ENCODE measurements around the gene SH3PXD2B.
A peak's percentile ranks its signal among the peaks of the same experiment; 100 is the strongest.
"Not testable (repeated sequence)": the region's sequence is repeated elsewhere in the genome, so short reads cannot be mapped to it uniquely, and the experiment has no call there.

Gene SH3PXD2B

GRCh38 chr5:172479034-172479783 lies 24.9 kb upstream of the SH3PXD2B start:
- no peak overlapping the region for H3K4me2 ChIP-seq (ENCODE audit: low read length)
- 0 out of 2 replicates have a peak, but pooled peaks cover 3% of the 10 kb centered on the region for H3K4me1 ChIP-seq (ENCODE audit: control insufficient read depth, low read length)

GRCh38 chr5:172478695-172479033 lies 24.3 kb upstream of the SH3PXD2B start:
- not testable (repeated sequence) for H3K9me2 ChIP-seq (replicated peaks; ENCODE audit: control insufficient read depth, low read length); H3K79me2 ChIP-seq (ENCODE audit: control insufficient read depth, low read length); H3K4me1 ChIP-seq (ENCODE audit: control insufficient read depth, low read length); H3K9me3 ChIP-seq (ENCODE audit: control insufficient read depth, insufficient read depth, low read length); H3K27me3 ChIP-seq (ENCODE audit: control insufficient read depth, low read length); H3K27ac ChIP-seq (ENCODE audit: low read depth, low read length); H3K4me2 ChIP-seq (ENCODE audit: low read length); H3K4me3 ChIP-seq (ENCODE audit: low read length); H3K36me3 ChIP-seq (ENCODE audit: control insufficient read depth, low read length); H3F3A ChIP-seq (ENCODE audit: control insufficient read depth, insufficient read depth); H4K20me1 ChIP-seq (ENCODE audit: control insufficient read depth, insufficient read depth, low read depth, low read length)

More at GRCh38 chr5:172479034-172479783, 24.9 kb upstream of the SH3PXD2B start:
- no peaks in the 10 kb centered on the region for H3K79me2 ChIP-seq (ENCODE audit: control insufficient read depth, low read length)
- no peaks in the 10 kb centered on the region for H3K27me3 ChIP-seq (ENCODE audit: control insufficient read depth, low read length)
- no peak overlapping the region for H3K27ac ChIP-seq (ENCODE audit: low read depth, low read length)
- H3K9me2 ChIP-seq (replicated peaks; ENCODE audit: control insufficient read depth, low read length) = no peaks in the 10 kb centered on the region
- 0 out of 2 replicates have a peak, but pooled peaks cover 3% of the 10 kb centered on the region for H4K20me1 ChIP-seq (ENCODE audit: control insufficient read depth, insufficient read depth, low read depth, low read length)
- no peaks in the 10 kb centered on the region for H3K36me3 ChIP-seq (ENCODE audit: control insufficient read depth, low read length)
- no peaks in the 10 kb centered on the region for H3K9me3 ChIP-seq (ENCODE audit: control insufficient read depth, insufficient read depth, low read length)
- no peaks in the 10 kb centered on the region for H3F3A ChIP-seq (ENCODE audit: control insufficient read depth, insufficient read depth)
- H3K4me3 ChIP-seq (ENCODE audit: low read length) = no peak overlapping the region
- TF ChIP-seq CTCF (IDR thresholded peaks at IDR 0.05; ENCODE audit: low read depth, low read length, poor library complexity, severe bottlenecking) (peak; percentile 93), EZH2phosphoT487 (IDR thresholded peaks at IDR 0.05; ENCODE audit: borderline replicate concordance, low read length) (no peak)

- Histone ChIP-seq H3K27me3 (ENCODE audit: control insufficient read depth, low read length) (no peaks in the 10 kb centered on the region), H4K20me1 (ENCODE audit: control insufficient read depth, insufficient read depth, low read depth, low read length) (0 out of 2 replicates have a peak, but pooled peaks cover 3% of the 10 kb centered on the region), H3K36me3 (ENCODE audit: control insufficient read depth, low read length) (no peaks in the 10 kb centered on the region), H3K4me3 (ENCODE audit: low read length) (no peak overlapping the region), H3K4me1 (ENCODE audit: control insufficient read depth, low read length) (0 out of 2 replicates have a peak, but pooled peaks cover 3% of the 10 kb centered on the region), H3K79me2 (ENCODE audit: control insufficient read depth, low read length) (no peaks in the 10 kb centered on the region), H3K4me2 (ENCODE audit: low read length) (no peak overlapping the region), H3F3A (ENCODE audit: control insufficient read depth, insufficient read depth) (no peaks in the 10 kb centered on the region), H3K27ac (ENCODE audit: low read depth, low read length) (no peak overlapping the region), H3K9me2 (replicated peaks; ENCODE audit: control insufficient read depth, low read length) (no peaks in the 10 kb centered on the region), H3K9me3 (ENCODE audit: control insufficient read depth, insufficient read depth, low read length) (no peaks in the 10 kb centered on the region)
- TF ChIP-seq EZH2phosphoT487 (IDR thresholded peaks at IDR 0.05; ENCODE audit: borderline replicate concordance, low read length) = no peak
- TF ChIP-seq CTCF (IDR thresholded peaks at IDR 0.05; ENCODE audit: low read depth, low read length, poor library complexity, severe bottlenecking) = no peak
These were observed 23.9 kb upstream of the SH3PXD2B start for GRCh38 chr5:172478256-172478655.

GRCh38 chr5:172477466-172477865 lies 23.1 kb upstream of the SH3PXD2B start:
- H3F3A ChIP-seq (ENCODE audit: control insufficient read depth, insufficient read depth) = no peaks in the 10 kb centered on the region
- H3K27me3 ChIP-seq (ENCODE audit: control insufficient read depth, low read length) = no peaks in the 10 kb centered on the region
- H3K4me2 ChIP-seq (ENCODE audit: low read length) = no peak overlapping the region
- no peaks in the 10 kb centered on the region for H3K9me3 ChIP-seq (ENCODE audit: control insufficient read depth, insufficient read depth, low read length)
- TF ChIP-seq CTCF (IDR thresholded peaks at IDR 0.05; ENCODE audit: low read depth, low read length, poor library complexity, severe bottlenecking) = no peak
- no peak overlapping the region for H3K27ac ChIP-seq (ENCODE audit: low read depth, low read length)
- H4K20me1 ChIP-seq (ENCODE audit: control insufficient read depth, insufficient read depth, low read depth, low read length) = 0 out of 2 replicates have a peak, but pooled peaks cover 3% of the 10 kb centered on the region
- no peaks in the 10 kb centered on the region for H3K9me2 ChIP-seq (replicated peaks; ENCODE audit: control insufficient read depth, low read length)
- H3K4me3 ChIP-seq (ENCODE audit: low read length) = no peak overlapping the region
- H3K4me1 ChIP-seq (ENCODE audit: control insufficient read depth, low read length) = 0 out of 2 replicates have a peak, but pooled peaks cover 3% of the 10 kb centered on the region
- H3K36me3 ChIP-seq (ENCODE audit: control insufficient read depth, low read length) = no peaks in the 10 kb centered on the region
- H3K79me2 ChIP-seq (ENCODE audit: control insufficient read depth, low read length) = no peaks in the 10 kb centered on the region
